Esophagus muscularis mucosa (tissue), 4 donors: ENCODE results near the gene CCDC127. TPM values are rescaled to one million over a fixed set of nuclear protein-coding genes. Genes with fewer than 3 reads are reported as not detected.

Experiments
- DNase-seq: peaks from one replicate; pipeline ENCODE4 v3.0.0-alpha.2; 2017; ENCODE audit errors: extremely low spot score
- H3K27ac ChIP-seq, 4 donors: fragments of 200-600 bp; sonication (generic); replicated peaks in 1 of 4; 1 replicate in 3 of 4; 2 replicates in 1 of 4; pipeline ENCODE4 v1.5.1; 2016 to 2019; ENCODE audit warnings: mild to moderate bottlenecking in 1 of 4
- H3K27me3 ChIP-seq, 4 donors: fragments of 200-600 bp; sonication (generic); one replicate each; pipeline versions ENCODE4 v1.5.1 to v1.6.0; 2016 to 2019
- H3K36me3 ChIP-seq, 4 donors: fragments of 200-600 bp; sonication (generic); one replicate each; pipeline ENCODE4 v1.5.1; 2016 to 2019
- H3K4me1 ChIP-seq, 4 donors: fragments of 200-600 bp; sonication (generic); one replicate each; pipeline ENCODE4 v1.5.1; 2016 to 2019
- H3K4me3 ChIP-seq, 4 donors: fragments of 200-600 bp; sonication (generic); 1 replicate in 2 of 4; 2 replicates in 2 of 4; pipeline ENCODE4 v1.5.1; 2016 to 2019; ENCODE audit warnings: mild to moderate bottlenecking in 4 of 4, moderate library complexity in 1 of 4
- H3K9me3 ChIP-seq, 4 donors: fragments of 200-600 bp; sonication (generic); 1 replicate in 3 of 4; 2 replicates in 1 of 4; pipeline ENCODE4 v1.5.1; 2016 to 2019
- CTCF ChIP-seq, 3 experiments: fragments of 200-600 bp in 2 of 3; fragments of 450-650 bp in 1 of 3; sonication (generic) in 2 of 3; IDR thresholded peaks; one replicate each; pipeline ENCODE4 v1.5.1; 2017 to 2019; ENCODE audit warnings: antibody characterized with exemption in 3 of 3, mild to moderate bottlenecking in 2 of 3, moderate library complexity in 1 of 3
- EP300 ChIP-seq: sonication (generic); formaldehyde crosslinking; IDR thresholded peaks from one replicate; pipeline ENCODE4 v1.6.1; 2017; ENCODE audit warnings: antibody characterized with exemption
- POLR2A ChIP-seq: fragments of 450-650 bp; IDR thresholded peaks from one replicate; pipeline ENCODE4 v1.6.1; 2017; ENCODE audit warnings: antibody characterized with exemption, moderate library complexity, mild to moderate bottlenecking, low read depth
- POLR2AphosphoS5 ChIP-seq, 2 donors: sonication (generic); formaldehyde crosslinking; IDR thresholded peaks; one replicate each; pipeline ENCODE4 v1.6.1; 2017; ENCODE audit warnings: antibody characterized with exemption in 2 of 2
- WGBS: methylation state at CpG from one replicate; pipeline ENCODE4 v1.1.5; 2018; 5-methylcytosine and 5-hydroxymethylcytosine counted together
- intact Hi-C: fragments of 100-400 bp; cut with DNase I; formaldehyde crosslinking; loops from one replicate; pipeline ENCODE4 v1.15.1; 2023
- total RNA-seq, 4 donors: library from RNA; depleted of rRNA; stranded (reverse); fragments of >200 nt; gene quantifications; one replicate each; pipeline versions ENCODE4 v1.1.0 to v1.2.1, GENCODE V29; 2016

CCDC127 gene
- total RNA-seq, 4 donors from 2014 or later = 5.8 to 11.9 (median 8.6) TPM

DNA sequence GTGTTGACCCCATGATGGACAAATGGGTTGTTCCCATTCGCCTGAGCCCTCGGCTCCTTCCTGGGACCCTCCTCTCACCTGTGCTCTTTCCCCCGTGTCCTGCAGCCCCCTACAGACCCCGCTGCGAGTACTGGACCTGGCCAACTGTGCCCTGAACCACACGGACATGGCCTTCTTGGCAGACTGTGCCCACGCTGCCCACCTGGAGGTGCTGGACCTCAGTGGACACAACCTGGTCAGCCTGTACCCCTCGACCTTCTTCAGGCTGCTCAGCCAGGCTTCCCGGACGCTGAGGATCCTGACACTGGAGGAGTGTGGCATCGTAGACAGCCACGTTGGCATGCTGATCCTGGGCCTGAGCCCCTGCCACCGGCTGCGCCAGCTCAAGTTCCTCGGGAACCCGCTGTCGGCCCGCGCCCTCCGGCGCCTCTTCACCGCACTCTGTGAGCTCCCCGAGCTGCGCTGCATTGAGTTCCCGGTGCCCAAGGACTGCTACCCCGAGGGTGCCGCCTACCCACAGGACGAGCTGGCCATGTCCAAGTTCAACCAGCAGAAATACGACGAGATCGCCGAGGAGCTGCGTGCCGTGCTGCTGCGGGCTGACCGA lies 23.2 kb downstream of the CCDC127 start:
- Histone ChIP-seq H3K4me3 (no peak overlapping the region), H3K27ac (no peak overlapping the region), H3K27me3 (peaks cover 0 to 33% (median 0%) of the 10 kb centered on the region in 4 donors), H3K36me3 (peaks cover 0 to 13% (median 7%) of the 10 kb centered on the region in 4 donors), H3K9me3 (no peaks in the 10 kb centered on the region), H3K4me1 (peaks cover 16 to 18% (median 17%) of the 10 kb centered on the region in 4 donors)
- 95% methylated on average over 36 of the region's 36 CpGs for WGBS
- intact Hi-C loops = no loop called here
- no peak for DNase-seq
- TF ChIP-seq EP300 (no peak), CTCF (IDR thresholded peaks at IDR 0.05) (no peak), POLR2AphosphoS5 (IDR thresholded peaks at IDR 0.05) (no peak), POLR2A (no peak)

DNA sequence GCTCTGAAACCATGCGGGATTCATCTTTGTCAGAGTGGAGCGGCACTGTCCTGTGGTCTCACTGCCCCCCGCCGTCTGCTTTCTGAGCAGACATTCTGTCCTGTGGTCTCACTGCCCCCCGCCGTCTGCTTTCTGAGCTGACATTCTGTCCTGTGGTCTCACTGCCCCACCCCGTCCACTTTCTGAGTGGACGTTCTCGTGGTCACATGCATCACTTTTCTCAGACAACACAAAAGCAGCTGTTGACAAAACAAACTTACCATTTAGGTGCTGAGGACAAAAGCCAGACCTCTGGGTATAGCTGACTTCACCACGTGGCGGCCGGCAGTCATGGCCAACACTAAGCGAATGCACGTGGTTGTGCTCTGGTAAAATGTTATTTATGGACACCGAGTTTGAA lies 23.9 kb downstream of the CCDC127 start:
- 82% methylated on average over 13 of the region's 15 CpGs for WGBS
- no peak for TF ChIP-seq POLR2AphosphoS5 (IDR thresholded peaks at IDR 0.05)
- H3K27me3 ChIP-seq = peaks cover 0 to 33% (median 0%) of the 10 kb centered on the region in 4 donors
- DNase-seq = no peak
- H3K9me3 ChIP-seq = no peaks in the 10 kb centered on the region
- H3K36me3 ChIP-seq = peaks cover 0 to 9% (median 6%) of the 10 kb centered on the region in 4 donors
- intact Hi-C loops = no loop called here
- no peak overlapping the region for H3K27ac ChIP-seq
- H3K4me3 ChIP-seq = no peak overlapping the region
- H3K4me1 ChIP-seq = peaks cover 16 to 24% (median 18%) of the 10 kb centered on the region in 4 donors

DNA sequence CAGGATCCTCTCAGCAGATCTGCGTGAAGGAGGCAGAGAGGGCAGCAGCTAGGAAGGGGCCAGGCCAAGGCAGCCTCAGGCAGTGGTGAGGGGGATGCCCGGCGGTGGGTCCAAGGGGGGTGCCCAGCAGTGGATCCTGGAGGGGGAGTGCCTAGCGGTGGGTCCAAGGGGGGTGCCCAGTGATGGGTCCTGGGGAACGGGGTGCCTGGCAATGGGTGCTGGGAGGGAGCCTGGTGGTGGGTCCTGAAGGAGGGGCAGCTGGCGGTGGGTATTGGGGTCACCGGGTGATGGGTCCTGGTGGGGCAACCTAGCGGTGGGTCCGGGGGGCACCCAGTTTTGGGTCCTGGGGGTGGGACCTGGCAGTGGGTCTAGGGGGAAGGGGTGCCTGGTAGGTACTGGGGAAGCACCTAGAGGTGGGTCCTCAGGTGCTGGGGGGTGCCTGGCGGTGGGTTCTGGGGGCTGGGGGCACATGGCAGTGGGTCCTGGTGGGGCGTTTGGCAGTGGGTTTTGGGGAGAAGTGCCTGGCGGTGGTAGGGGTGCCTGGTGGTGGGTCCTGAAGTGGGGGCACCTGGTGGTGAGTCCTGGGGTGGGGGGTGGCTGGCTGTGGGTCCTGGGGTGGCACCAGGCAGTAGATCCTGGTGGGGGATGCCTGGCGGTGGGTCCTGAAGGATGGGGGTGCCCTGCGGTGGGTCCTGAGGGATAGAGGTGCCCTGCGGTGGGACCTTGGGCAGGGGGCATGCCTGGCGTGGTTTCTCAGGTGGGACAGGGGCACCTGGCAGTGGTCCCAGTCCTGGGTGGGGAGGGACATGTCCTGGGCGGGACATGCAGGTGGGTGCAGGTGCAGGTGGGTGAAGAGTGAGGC lies 24.8 kb downstream of the CCDC127 start:
- peaks cover 25 to 30% (median 27%) of the 10 kb centered on the region in 4 donors for H3K4me1 ChIP-seq
- H3K27ac ChIP-seq = no peak overlapping the region
- H3K9me3 ChIP-seq = no peaks in the 10 kb centered on the region
- 93% methylated on average over 16 of the region's 17 CpGs for WGBS
- intact Hi-C loops = no loop called here
- H3K27me3 ChIP-seq = peaks cover 0 to 36% (median 0%) of the 10 kb centered on the region in 4 donors
- H3K4me3 ChIP-seq = no peak overlapping the region
- TF ChIP-seq POLR2A (no peak), POLR2AphosphoS5 (IDR thresholded peaks at IDR 0.05) (no peak), EP300 (no peak), CTCF (IDR thresholded peaks at IDR 0.05) (no peak)
- DNase-seq = no peak
- peaks cover 0 to 6% (median under 1%) of the 10 kb centered on the region in 4 donors for H3K36me3 ChIP-seq

- Histone ChIP-seq H3K4me1 (peaks cover 31 to 34% (median 32%) of the 10 kb centered on the region in 4 donors), H3K36me3 (peaks cover 0 to 6% (median 0%) of the 10 kb centered on the region in 4 donors), H3K9me3 (no peaks in the 10 kb centered on the region), H3K27ac (no peak overlapping the region), H3K4me3 (no peak overlapping the region), H3K27me3 (peaks cover 0 to 42% (median 0%) of the 10 kb centered on the region in 4 donors)
- intact Hi-C loops = no loop called here
- no peak for DNase-seq
- WGBS = 87% methylated on average over 9 of the region's 9 CpGs
- TF ChIP-seq POLR2AphosphoS5 (IDR thresholded peaks at IDR 0.05) (no peak), POLR2A (no peak), EP300 (no peak)
Measured at GRCh38 chr5:192691-192969, 25.3 kb downstream of the CCDC127 start.

- peaks cover 0 to 6% (median 0%) of the 10 kb centered on the region in 4 donors for H3K36me3 ChIP-seq
- intact Hi-C loops = no loop called here
- TF ChIP-seq CTCF (IDR thresholded peaks at IDR 0.05) (no peak), POLR2AphosphoS5 (IDR thresholded peaks at IDR 0.05) (no peak), EP300 (no peak), POLR2A (no peak)
- WGBS = 90% methylated on average over 14 of the region's 46 CpGs
- no peak overlapping the region for H3K27ac ChIP-seq
- H3K4me3 ChIP-seq = no peak overlapping the region
- peaks cover 32 to 37% (median 34%) of the 10 kb centered on the region in 4 donors for H3K4me1 ChIP-seq
- no peak for DNase-seq
- H3K9me3 ChIP-seq = no peaks in the 10 kb centered on the region
- H3K27me3 ChIP-seq = peaks cover 0 to 47% (median 0%) of the 10 kb centered on the region in 4 donors
Measured at GRCh38 chr5:191949-192690, 25.8 kb downstream of the CCDC127 start.
